Measurements from ENCODE around the gene AGAP1.

The AGAP1 gene

DNA sequence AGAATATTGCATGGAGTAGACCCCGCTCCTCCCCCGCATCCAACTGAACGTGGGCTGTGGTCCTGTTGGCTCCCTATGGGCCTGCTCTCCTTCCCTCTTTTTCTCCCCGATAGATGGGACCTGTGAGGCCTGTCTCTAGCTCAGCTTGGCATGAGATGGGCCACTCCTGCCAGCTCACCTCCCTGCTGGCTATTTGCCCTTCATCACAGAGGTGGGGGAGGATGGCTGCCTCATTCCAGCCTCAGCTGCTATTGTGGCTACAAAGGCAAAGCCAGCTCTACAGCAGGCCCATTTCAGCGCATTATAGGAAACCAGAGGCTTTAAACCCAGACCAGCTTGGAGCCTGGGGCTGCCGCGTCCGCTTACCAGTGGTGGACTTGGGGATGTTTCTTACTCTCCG is 360.4 kb downstream of the AGAP1 start:
- no peak for DNase-seq

DNA sequence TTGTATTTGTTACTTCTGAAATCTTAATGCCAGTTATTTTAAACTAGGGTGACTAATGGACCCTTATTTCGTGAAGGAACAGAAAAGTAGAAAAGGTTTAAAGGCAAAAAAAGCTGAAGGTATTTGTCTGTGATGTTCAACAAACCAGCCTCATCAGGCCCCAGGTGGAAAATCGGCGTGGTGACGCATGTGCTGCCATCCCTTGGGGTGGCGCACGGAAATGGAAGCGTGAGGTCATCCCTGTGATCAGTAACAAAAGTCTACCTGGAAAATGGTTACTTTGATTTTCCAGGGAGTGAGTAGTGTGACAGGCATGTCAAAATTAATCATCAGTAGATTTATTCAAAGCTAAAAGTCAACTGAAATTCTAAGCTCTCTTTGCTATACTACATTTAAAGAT is 361.2 kb downstream of the AGAP1 start:
- intact Hi-C loops (cut with DNase I): no loop called here
- DNase-seq: no peak

More for the DNA sequence above, 360.4 kb downstream of the AGAP1 start:
- intact Hi-C loops (cut with DNase I): no loop called here

DNA sequence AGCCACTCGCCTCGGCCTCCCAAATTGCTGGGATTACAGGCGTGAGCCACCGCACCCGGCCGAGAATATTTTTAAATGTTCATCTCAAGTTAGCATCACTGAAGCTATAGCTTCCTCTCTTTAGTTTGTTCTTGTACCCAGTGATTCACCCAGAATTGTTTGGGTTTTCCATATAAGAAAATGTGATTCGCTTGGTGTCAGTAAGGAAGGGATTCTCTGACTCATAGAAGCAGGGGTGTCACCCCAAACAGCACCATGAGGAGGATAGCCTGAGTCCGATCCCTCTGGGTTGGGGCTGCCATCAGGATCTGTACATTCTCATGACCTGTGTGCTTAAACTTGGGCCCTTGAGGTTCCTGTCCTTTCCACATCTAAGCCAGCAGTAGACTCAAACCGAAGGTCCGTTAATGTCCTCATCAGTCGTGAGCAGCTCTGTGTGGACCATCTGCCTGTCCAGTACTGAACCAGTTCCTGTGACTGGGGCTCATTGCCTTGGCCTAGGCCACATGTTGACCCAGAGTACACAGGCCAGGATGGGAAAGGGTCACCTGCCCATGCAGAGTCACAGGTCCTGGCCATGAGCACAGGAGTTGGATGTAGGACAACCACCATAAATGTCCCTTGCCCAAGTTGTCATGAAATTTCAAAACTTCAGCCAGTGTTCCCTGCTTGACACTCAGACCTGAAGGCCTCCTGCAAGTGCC is 362.5 kb downstream of the AGAP1 start:
- no peak for DNase-seq
- intact Hi-C loops (cut with DNase I): no loop called here

GRCh38 chr2:235857598-235857997 is 363.8 kb downstream of the AGAP1 start:
- no peak for DNase-seq
- intact Hi-C loops (cut with DNase I): no loop called here

GRCh38 chr2:235858881-235859280 is 365.0 kb downstream of the AGAP1 start:
- peak in 1 of 10 donors; percentile 8 for DNase-seq
- intact Hi-C loops (cut with DNase I): no loop called here

DNA sequence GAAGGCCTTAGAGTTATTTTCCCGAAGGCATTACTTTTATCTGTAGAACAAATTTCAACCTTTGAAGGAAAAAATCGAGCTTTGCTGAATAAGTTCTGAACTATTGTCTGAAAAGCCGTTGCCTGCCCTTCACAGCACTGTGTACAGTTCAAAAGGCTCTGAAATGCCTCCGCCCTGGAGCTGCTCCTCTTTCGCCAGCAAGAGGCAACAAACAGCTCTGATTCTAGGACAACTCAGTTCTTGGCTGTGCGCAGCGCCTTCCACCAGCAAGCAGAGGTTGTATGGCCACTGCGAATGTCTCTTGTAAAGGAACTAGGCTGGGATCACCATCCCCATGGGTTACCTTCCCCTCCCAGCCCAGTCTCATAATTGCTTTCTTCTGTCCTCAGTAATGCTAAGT is 365.8 kb downstream of the AGAP1 start:
- peak in 1 of 10 donors; percentile 38 for DNase-seq
- intact Hi-C loops (cut with DNase I): no loop called here

DNA sequence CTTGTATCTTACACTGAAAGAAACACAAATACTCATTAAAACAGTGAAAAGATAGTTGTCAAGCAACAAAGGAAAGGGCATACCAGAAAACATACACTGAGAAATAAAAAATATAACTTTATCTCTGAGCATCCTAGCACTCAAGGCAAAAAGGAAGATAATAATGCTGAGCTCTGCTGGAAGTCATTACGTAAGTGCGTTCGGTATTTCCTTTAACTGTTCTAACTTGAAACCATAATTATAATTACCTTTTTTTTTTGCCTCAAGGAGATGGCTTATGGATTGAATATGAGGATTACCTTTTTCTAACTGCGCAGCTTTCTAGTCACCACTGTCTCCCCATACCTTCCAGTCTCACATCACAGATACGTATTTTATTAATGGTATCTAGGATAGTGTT is 366.3 kb downstream of the AGAP1 start:
- intact Hi-C loops (cut with DNase I): no loop called here
- no peak for DNase-seq

GRCh38 chr2:235860871-235861270 is 367.0 kb downstream of the AGAP1 start:
- intact Hi-C loops (cut with DNase I): no loop called here
- peak in 1 of 10 donors; percentile 22 for DNase-seq

- peak in 1 of 10 donors; percentile 10 for DNase-seq
Observed at GRCh38 chr2:235861383-235861782, 367.5 kb downstream of the AGAP1 start.

GRCh38 chr2:235863414-235863813 is 369.6 kb downstream of the AGAP1 start:
- peak in 1 of 10 donors; percentile 65 for DNase-seq
- intact Hi-C loops (cut with DNase I): no loop called here

More at GRCh38 chr2:235861383-235861782, 367.5 kb downstream of the AGAP1 start:
- intact Hi-C loops (cut with DNase I): no loop called here

GRCh38 chr2:235864302-235864701 is 370.5 kb downstream of the AGAP1 start:
- intact Hi-C loops (cut with DNase I): no loop called here
- DNase-seq: peak in 1 of 10 donors; percentile 85

DNA sequence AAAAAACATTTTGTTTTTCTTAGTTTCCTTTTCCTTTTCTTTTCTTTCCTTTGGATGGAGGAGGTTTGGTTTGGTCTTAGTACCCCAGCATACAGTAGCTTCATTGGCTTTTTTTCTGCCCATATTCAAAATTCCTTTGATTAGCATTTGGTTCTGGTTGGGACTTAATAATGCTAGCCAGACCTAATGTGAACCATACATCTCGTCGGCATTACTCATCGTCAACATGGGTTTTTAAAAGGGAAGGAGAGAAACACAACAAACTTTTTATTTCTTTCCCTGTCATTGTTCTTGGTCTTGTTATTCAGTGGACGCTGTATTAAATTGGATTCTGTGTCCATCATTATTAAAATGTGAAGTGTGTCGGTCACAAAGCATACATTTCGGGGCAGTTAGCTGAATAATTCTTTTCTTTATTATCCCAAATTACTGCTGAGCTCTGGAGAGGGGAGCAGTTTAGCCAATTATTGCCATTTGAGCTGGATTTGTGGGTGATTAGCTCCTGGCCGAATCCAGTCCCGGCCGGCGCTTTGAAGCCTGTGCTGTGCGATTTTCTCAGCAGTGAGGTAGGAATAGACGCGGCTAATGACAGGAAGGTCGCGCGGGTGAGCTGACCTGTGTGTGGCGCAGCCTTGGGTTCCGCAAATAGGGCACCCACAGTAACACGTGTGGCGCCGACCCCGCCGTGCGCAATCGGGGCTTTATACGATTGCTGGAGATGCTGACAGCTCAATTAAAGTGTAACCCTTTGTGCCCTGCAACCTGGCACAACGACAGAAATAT is 371.1 kb downstream of the AGAP1 start:
- intact Hi-C loops (cut with DNase I): no loop called here
- DNase-seq: peak in 1 of 10 donors; percentile 46

DNA sequence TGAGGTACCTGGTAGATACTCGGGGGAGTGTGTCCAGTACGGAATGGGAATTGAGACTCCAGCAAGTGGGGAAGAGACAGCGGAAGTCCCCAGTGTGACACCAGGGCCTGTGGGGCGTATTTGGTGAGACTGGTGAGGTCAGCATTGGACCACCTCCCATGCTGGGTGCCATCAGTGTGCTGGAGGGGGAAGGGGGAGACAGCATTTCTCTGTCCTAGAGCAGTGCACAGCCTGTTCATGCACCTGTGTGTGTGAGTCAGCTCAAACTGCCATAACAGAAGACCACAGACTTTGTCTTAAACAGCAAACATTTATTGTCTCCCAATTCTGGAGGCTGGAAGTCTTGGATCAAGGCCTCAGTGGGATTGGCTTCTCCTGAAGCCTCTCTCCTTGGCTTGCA is 372.5 kb downstream of the AGAP1 start:
- intact Hi-C loops (cut with DNase I): no loop called here
- no peak for DNase-seq

- intact Hi-C loops (cut with DNase I): no loop called here
- peak in 1 of 10 donors; percentile 66 for DNase-seq
Observed at GRCh38 chr2:235868224-235868623, 374.4 kb downstream of the AGAP1 start.

- DNase-seq: no peak
- intact Hi-C loops (cut with DNase I): no loop called here
Observed at GRCh38 chr2:235868645-235869044, 374.8 kb downstream of the AGAP1 start.

DNA sequence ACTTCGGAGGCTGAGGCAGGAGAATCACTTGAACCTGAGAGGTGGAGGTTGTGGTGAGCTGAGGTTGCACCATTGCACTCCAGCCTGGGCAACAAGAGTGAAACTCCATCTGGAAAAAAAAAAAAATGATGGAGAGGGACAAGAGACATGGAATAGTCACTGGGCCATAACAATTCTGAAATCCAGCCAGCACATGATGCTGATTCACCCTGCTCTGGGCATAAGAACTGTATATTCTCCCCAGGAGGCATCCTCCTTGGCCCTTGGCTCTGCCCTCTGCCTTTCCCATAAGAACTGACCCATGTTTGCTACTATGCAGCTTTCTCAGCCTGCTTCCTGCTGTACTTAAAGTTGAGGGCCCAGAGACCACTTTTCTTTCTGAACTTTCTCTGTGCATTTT is 376.7 kb downstream of the AGAP1 start:
- no peak for DNase-seq
- intact Hi-C loops (cut with DNase I): no loop called here

DNA sequence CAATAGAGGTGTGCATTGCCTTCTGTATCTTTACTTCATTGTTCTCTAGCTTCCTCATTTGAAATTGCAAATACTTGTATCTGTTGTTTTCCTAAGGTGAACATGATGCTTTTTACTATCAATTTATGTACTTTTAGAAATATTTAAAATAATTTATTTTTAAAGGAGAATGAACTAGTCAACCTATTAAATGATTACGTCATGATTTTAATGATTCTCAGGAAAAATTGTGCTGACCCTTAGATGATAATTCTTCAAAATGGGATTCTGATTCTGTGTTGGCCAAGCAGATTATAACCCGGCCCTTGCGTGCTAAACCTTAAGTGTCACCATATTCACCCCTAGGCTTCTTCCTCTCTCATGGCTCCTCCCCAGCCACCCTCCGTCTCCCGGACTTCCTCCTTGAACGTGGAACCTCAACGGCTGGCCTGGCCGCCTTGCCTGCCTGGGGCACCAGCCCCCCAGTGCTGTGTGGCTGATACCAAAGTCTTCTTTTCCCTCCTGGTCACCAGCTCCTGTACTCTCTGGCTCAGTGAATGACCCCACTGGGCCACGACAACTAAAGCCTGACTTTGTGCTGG is 382.3 kb downstream of the AGAP1 start:
- no peak for DNase-seq
- intact Hi-C loops (cut with DNase I): no loop called here

DNA sequence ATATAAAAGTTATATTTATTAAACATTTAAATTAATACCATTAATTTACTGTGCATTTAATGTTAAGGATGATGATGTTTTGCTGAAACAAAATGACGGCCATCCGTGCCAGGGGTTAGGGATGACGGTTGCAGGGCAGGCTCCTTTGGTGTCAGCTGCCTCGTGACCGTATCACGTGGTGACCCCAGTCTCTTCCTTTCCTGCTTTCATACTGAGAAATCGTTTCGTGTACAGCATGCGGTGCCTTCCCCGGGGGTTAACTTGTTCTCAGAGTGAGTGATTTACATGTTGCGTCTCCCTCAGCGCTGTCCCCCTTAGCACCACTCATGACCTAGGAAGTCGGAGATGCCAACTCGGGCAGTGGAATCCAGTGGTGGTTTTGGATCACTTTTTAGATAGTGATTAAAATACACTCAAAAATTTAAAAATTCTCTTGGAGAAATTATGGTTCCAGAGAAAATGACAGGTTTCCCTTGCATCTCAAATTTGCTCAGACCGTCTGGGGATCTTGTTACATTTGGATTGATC is 383.5 kb downstream of the AGAP1 start:
- intact Hi-C loops (cut with DNase I): no loop called here
- DNase-seq: no peak

DNA sequence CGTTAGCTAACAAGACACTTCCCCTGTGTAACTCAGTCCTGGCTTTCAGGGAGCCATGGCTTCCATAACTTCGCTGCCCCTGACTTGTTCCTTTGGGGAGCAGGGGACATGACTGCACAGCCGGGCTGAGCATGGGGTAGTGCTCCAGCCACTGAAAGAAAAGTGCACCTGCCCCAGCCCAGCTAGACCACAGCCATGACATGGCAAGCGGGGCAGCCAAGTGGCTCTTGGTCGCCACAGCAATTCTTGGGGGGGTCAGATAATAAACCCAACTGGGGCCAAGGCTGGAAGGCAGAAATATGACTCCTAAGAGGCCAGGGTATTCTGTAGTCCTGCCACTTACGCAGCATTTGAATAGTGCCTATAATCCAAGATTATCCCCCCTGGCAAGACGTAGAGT is 385.3 kb downstream of the AGAP1 start:
- intact Hi-C loops (cut with DNase I): no loop called here
- no peak for DNase-seq

DNA sequence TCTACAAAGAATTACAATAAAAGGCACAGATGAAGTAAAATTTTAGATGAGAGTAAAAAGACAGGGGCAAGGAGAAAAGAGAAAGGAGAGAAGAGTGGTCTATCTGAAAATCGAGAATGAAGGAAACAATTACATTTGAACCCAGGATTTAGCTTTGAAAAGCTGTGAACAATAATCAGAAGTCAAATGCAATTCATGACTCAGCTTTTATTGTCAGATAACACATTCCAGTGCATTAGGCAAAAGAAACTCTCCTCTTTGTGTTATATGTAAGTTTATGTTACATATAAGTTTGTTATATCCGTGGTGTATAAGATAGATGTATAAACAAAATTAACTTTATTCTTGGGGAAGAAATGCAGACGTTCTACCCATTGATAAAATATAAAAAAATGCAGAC is 389.8 kb downstream of the AGAP1 start:
- DNase-seq: no peak
- intact Hi-C loops (cut with DNase I): no loop called here

- intact Hi-C loops (cut with DNase I): no loop called here
Observed at GRCh38 chr2:235889302-235889630, 395.4 kb downstream of the AGAP1 start.

More at GRCh38 chr2:235889302-235889630, 395.4 kb downstream of the AGAP1 start:
- DNase-seq: no peak

Data from posterior cingulate gyrus (tissue), 11 donors.